GM21723 (cell line): ENCODE results near the gene EFCAB12.
"Not testable (repeated sequence)": the region's sequence is repeated elsewhere in the genome, so short reads cannot be mapped to it uniquely, and the experiment has no call there.

Experiments
- ATAC-seq: cut with Tn5 transposase; IDR thresholded peaks from one replicate; pipeline ENCODE4 v1.9.1; 2021; ENCODE audit warnings: mild to moderate bottlenecking, moderate library complexity; ENCODE audit not compliant: unreplicated experiment

EFCAB12 gene

DNA sequence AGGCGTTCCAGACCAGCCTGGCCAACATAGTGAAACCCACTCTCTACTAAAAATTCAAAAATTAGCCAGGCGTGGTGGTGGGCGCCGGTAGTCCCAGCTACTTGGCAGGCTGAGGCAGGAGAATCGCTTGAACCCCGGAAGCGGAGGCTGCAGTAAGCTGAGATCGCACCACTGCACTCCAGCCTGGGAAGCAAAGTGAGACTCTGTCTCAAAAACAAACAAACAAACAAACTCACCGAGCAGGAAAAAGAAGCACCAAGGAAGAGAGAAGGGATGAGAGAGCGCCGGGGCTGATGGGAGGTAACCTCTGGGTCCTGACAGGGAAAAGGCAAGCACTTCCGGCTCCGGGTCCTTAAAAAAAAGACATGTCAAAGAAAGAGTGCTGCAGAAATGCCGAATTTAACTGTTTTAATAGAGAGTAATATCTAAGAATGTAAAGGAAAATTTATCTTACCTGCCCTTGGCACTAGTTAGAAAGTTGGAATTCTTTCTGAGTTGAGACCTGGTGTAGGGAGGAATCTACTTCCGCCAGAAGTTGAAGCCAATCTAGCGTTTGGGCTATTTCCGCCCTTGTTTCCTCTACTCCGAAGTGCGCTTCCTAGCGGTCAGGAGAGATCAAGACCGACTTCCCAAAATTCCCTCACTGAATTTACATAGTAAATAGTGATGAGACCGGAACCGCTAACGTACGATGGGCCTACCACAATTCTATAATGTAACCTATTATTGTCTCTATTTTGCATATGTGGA, 29.1 kb downstream of the EFCAB12 start:
- ATAC-seq: peak; percentile 83

DNA sequence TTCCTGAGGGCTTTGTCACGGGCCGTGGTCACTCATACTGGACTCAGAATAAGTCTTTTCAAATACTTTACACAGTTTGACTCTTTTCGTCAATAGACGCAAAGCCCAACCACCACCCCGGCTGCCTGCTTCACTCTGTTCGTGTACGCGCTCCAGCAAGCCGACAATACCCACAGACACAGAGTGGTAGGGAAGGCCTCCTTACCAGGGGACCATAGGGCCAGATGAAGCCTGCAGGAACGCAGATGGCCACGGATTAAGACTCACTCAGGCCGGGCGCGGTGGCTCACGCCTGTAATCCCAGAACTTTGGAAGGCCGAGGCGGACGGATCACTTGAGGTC, 29.7 kb downstream of the EFCAB12 start:
- peak; percentile 21 for ATAC-seq

DNA sequence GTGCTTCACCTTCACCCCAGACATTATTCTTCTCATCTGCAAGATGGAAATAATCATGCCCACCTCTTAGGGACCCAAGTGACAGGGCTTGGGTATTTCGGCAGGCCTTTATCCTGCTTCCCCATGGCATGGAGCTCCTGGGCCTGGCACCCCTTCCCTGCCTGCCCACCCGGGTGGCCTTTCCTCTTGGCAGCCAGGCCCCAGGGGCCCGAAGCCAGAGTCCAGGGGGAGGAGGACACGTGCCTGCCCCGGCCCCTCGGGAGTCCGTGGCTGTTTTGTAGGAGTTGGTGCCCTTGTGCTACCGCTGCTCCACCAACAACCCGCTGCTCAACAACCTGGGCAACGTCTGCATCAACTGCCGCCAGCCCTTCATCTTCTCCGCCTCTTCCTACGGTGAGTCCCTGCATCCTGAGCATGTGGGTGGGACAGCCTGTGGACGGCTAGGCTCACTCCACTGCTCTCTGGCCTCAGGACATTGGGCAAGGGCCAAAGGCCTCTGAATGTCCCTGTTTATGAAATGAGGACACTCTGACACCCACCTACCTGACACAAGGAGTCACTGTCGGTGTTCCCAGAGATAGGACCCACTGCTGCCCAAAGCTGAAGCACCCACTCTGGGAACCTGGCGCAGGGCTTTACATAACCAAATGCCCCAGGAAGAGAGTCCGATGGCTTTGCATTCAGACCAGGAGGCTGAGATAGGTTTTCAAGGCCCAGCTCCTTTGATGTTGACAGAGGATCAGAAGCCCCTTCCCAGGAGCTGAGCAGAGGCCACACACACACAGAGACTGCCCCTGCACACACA, 34.5 kb downstream of the EFCAB12 start:
- ATAC-seq: not testable (repeated sequence)

DNA sequence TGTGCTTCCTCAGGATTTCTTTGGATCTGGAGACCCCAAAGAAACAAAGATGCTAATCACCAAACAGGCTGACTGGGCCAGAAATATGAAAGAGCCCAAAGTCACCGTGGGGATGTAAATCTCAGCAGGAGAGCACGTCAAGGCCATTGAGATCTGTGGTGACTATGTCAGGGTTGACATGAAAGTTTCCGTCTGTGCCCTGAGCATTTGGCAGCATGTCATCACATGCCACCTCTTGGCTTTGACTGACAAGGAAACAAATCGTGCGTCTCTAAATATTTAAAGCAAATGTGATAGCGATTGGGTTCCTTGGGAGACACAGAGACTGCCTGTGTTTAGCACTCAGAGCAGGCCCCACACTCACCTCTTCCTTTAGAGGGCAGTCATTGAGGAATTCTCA, 35.2 kb downstream of the EFCAB12 start:
- no peak for ATAC-seq

DNA sequence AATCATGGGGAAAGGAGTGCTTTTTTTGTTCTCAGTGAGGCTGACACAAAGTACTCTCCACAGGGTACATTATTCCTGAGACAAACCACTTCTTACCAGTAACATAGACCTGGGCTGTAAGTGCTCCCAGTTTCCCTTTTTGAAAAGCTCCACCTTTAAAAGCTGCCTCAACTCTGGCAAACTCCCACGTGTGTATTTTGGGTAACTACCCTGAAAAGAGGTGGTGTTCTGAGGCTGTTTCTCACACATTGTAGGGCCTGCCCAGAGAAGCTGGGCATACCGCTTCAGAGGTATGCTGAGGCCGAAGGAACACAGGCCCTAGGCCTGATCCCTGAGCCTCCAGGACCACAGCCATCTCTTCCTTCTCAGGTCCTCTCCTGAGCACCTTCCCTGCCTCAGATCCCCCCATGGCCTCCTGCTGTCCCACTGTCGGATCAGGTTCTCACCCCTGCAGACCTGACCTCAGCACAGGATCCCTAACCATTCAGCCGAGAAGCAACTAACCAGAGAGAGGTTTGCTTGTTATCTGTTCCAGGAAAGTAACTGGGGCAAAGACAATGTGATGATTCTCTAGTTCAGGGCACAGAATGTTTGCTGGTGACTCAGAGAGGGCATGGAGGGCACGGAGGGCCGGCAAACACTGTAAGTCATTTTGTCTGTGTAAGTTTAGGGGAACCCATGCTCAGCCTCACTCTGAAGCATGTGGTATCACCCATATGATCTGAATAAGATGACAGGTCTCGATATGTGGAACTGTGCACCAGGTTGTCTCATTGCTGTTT, 36.1 kb downstream of the EFCAB12 start:
- ATAC-seq: not testable (repeated sequence)

DNA sequence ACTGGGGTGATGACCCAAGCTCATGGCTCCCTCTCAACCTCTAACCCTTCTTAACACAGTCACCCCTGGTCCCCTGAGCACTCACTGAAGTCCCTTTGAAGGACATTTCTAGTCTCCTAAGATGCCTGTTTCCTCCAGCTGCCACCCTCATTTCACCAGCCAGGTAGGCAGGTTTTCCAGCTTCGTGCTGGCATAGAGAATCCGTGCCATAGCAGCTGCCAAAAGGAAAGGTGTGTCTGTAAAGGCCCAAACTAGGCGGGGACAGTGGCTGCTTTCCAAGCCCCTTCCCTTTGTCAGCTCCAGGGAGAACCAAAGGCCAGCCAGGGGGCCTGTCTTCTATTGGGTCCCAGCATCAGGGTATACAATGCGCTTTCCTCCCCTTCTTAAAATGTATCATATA, 36.9 kb downstream of the EFCAB12 start:
- ATAC-seq: not testable (repeated sequence)

DNA sequence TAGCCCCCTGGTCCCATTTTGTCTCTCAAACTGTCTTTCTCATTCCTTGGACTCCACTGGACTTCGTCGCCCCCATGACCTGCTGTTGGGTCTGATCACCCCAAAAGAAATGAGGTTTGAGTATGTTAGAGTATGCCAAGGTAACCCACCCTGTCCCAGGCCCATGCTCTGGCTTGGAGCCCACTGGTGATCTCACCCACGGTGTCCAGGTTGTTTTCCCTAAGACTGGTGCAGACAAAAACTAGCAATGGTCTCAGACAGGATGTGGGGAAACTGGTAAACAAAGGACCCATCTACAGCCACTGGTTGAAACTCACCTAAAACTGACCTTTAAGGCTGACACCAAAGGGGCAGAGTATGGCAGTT, 38.9 kb downstream of the EFCAB12 start:
- no peak for ATAC-seq

DNA sequence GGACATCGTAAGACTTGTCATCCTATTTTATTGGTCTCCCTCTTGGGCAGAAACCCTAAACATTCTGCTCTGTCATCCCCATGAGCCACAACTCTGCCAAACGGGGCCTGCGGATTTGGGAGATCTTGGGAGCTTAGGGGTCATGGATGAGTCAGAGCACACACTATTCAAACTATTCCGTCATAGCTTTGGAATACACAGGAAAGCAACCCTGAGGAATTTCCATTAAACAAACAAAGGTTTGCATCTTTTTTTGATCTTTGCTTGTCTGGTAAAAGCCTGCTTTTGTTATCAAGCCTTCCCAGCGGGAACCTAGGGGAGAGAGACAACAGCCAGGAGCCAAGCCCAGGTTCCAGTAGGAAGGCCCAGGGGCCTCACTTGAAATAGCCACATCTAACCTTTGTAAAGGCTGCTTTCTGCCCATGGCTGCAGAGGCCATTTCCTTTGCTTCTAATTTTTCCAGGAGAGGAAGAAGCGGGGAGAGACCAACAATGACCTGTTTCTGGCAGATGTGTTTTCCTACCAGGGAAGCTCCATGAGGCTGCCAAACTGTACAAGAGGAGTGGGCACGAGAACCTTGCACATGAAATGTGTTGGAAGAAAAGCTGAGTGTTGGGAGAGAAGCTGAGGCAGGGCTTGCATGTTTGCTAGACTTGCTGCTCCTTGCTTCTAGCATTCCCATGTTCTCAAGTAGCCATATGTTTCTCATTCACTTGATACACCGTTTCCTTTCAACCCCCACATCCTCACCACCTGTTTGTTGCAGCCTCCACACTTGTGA, 39.5 kb downstream of the EFCAB12 start:
- ATAC-seq: not testable (repeated sequence)

DNA sequence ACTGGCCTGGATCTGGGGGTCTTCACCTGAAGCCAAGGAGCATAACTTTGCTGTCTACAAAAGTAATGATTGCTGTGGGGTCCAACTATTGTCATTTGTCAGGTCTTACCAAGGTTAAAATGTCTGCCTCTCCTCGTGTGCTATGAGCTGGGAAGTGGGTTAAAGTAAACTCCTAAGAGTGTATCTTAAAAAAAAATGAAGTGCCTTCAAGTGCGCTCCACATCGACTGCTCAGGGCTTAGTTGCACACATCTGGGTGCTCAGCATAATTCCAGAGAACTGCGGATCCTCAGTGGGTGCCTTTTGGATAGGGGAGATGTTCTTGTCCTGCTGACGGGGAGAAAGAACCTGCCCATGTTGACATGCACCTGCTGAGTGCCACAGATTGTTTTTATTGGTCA, 40.9 kb downstream of the EFCAB12 start:
- ATAC-seq: no peak

DNA sequence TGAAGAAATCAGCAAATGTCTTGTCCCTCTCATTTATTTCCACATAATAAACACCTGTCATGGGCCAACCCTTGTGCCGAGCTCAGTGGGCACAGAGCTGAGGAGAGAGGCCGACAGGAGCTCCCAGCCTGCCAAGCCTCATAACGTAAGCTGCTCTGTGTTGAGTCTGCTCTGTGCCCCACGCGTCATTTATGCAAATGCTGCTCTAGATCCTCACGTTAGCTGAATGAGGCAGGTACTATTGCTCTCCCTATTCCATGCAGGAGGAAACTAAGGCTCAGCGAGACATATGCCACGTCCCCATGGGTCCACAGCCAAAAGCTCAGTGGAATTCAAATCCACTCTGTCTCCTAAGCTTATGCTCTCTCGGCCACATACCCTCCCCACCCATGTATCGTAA, 41.5 kb downstream of the EFCAB12 start:
- no peak for ATAC-seq

DNA sequence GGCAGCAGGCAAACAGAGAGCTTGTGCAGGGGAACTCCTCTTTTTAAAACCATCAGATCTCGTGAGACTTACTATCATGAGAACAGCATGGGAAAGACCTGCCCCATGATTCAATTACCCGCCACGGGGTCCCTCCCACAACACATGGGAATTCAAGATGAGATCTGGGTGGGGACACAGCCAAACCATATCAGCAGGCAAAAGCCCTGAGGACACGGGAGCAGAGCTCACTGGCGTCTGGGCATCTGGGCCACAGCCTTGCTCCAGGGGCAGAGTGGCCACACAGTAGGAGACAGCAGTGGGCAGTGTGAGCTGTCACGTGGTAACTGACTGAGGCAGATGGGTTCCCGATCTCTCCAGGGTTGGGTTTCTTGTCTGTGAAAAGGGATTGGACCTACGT, 42.9 kb downstream of the EFCAB12 start:
- not testable (repeated sequence) for ATAC-seq

DNA sequence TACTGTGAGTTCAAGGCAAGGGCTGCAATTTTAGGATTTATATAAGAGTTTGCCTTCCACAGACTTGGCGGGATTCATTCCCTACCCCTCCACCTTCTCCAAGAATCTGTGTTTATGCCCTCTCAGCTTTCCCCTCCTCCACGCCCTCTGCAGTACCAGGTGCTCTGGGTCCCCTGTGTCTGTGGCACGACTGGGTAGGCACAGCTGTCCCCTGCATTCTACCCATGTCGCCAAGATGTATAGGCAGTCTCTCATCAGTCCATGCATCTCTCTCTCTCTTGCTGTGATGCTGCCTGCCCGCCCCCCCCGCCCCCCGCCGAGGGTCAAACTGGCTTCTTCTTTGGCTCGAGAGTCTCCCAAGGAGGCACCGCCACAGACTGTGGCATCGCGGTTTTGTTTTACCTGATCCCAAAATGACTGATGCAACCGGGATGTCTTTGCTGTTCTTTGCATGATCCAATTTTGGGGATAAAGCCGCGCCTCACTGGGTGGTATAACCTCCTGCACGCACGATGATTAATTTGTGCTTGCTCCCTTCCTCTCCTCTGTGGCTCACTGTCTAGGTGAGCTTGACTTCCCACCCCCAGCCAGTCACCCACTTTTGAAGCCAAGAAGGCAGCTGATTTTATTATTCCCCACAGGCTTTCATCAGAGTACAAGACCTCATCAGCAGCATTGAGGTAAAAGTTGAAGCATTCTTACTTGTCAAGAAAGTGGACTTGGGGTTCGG, 43.7 kb downstream of the EFCAB12 start:
- ATAC-seq: no peak

DNA sequence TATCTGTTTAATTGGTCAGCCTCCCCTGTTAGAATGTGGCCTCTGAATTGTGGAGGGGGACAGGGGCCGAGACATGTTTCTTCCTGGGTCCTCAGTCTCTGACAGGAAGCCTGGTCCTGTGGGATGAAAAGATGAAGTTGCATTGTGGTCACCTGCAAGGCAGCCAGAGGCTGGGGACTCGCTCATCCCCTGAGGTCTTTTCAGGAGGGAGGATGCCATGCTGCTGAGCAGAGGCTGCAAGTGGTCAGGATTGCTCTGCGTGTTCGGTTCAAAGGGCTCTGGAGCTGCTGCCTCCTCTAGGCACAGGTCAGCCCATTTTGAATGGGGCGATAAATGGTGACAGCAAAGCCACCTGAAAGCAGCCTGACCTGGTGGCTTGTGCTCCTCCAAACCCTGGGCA, 44.3 kb downstream of the EFCAB12 start:
- not testable (repeated sequence) for ATAC-seq

DNA sequence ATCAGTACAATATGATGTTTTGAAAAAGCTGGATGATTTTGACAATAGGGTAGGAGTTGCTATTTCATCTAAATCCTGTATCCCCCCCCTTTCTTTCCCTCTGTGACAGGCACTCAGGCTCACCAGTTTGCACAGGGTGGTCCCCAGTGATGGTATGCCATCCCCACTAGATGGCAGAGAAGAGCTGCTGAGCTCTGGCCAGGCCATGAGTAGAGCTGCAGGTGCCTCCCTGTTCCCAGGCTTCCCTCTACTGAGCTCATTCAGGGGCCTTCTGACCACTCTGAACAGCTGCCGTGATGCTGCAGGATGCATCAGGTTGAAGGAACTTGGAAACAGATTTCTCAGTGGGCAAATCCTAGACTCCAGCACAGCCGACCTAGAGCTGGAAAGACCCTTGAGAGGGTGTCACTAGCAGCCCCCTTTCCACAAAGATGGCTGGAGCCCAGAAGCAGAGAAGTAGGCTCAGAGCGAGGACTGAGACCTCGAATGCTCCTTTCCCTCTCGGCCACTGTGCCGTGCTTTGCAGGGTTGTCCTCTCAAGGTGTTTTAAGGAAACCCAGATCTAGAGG, 45.1 kb downstream of the EFCAB12 start:
- ATAC-seq: peak; percentile 89

DNA sequence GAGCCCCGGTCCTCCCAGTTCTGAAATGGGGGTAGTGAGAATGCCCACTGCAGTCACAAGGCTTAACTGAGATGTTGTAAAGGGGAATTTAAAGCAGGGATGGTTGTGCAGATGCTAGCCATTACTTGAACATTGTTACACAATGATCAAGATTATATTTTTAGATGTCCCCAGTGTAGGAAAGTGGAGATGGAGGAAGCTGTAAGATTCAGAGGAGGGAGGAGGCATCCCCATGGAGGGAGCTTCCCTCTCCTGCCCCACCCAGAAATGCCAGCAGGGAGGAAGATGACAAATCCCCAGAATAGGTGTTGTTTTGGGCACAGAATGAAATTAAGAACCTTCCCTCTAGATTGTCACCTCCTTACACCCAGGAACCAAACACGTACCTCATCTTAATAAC, 46.1 kb downstream of the EFCAB12 start:
- ATAC-seq: no peak

DNA sequence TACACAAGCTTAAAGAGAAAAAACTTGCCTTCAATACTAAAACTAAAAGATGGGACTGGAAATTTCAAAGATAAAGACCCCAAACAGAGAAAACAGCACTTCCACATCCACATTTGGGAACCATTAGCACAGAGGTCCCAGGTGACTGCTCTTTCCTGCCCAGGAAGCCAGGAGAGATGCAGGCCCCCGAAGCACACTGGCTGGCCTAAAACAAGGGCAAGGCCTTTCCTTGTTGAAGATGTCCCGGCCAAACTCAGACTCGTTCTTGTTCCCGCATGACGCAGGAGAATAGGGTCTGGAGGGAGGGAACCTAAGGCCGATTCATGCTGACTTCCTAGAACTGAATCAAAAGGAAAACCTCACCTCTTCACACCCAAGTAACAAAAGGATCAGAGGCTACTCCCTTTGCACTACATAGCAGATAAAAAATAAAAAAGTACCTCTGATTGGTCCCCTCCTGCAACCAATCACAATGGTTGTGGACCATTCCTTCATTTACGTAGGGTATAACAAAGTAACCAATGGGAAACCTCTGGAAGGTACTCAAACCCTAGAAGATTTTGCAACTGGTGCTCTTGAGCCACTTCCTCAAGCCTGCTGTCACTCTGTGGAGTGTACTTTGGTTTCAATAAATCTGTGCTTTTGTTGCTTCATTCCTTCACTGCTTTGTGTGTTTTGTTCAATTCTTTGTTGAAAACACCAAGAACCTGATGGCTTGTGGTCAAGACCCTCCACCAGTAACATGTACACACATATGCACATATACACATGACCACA, 48.7 kb downstream of the EFCAB12 start:
- no peak for ATAC-seq

DNA sequence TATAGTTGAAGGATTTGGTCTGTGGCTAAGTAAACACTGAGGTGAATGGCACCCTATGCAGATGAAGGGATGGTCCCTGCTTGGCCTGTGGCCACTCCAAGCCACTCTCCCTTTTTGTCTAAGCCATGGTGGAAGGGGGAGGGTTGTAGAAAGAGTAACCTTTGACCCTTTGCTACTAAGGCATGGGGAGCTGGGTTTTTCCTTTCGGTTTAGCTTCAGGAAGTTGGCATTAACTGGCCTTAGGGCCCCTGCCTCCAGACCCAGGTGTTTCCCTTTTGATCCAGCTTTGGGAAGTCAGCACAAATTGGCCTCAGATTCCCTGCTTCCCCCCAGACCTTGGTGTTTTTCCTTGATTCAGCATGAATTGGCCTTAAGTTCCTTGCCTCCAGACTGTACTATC, 49.5 kb downstream of the EFCAB12 start:
- ATAC-seq: no peak

DNA sequence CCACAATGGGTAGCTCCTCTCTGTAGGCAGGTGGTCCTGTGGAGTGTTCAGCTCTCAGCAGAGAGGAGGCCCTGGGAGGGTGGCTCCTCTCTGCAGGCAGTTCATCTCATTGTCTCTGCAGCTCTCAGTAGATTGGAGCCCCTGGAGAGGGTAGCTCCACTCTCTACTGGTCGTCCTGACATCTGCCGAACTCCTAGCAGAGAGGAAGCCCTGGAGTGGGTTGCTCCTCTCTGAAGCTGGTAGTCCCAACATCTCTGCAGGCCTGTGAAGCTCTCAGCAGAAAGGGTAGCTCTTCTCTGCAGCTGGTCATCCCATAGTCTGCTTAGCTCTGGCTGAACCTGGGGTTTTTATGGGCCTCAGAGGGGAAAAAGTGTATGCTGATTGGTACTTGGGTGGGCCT, 50.8 kb downstream of the EFCAB12 start:
- ATAC-seq: no peak

DNA sequence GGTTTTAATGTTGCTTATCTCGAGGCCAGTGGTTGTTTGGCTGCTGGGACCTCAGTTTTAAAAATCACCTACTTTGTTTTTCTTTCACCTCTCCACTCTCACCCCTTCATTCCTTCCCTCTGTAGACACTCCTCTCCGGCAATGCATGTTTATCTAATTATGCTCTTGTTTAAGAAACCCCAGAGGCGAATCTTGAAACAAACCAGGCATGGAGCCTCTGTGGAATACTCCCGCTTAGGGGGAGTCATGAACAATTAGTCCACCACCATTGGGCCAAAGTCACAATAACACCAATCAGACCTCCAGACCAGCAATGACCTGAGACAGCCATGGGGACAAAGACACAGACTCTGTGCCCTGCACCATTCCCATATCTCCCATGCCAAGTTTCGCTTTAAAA, 53.3 kb downstream of the EFCAB12 start:
- no peak for ATAC-seq
